Left renal pelvis (tissue), 4 donors: ENCODE data around the gene EME1. TPM values are rescaled to one million over a fixed set of nuclear protein-coding genes. Genes with fewer than 3 reads are reported as not detected.

Experiments
- DNase-seq, 4 donors: peaks; one replicate each; pipeline ENCODE4 v3.0.0-alpha.2; 2013; ENCODE audit warnings: low read depth in 4 of 4, low spot score in 3 of 4
- polyA plus RNA-seq, 4 donors: library from polyadenylated mRNA; unstranded; fragments of 120-200 nt; gene quantifications; one replicate each; pipeline ENCODE4 v1.2.1, GENCODE V29; 2013; ENCODE audit not compliant: insufficient read length in 4 of 4

The EME1 gene
- polyA plus RNA-seq, 4 donors: 7.3 to 9.2 (median 8.0) TPM

DNA sequence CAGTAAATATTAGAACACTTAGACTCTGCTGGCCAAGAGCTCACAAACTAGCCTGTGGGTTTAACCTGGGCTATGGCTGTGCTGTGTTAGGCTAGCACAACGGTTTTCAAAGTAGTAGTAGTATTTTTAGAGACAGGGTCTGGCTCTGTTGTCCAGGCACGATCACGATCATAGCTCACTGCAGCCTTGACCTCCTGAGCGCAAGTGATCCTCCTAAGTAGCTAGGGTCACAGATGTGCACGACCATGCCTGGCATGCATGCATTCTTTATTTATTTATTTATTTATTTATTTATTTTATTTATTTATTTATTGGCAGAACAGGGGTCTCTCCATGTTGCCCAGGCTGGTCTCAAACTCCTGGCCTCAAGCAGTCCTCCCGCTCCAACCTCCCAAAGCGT, 10.4 kb upstream of the EME1 start:
- no peak for DNase-seq

GRCh38 chr17:50363217-50364060, 9.6 kb upstream of the EME1 start:
- DNase-seq: peak in 1 of 4 donors; percentile 25

DNA sequence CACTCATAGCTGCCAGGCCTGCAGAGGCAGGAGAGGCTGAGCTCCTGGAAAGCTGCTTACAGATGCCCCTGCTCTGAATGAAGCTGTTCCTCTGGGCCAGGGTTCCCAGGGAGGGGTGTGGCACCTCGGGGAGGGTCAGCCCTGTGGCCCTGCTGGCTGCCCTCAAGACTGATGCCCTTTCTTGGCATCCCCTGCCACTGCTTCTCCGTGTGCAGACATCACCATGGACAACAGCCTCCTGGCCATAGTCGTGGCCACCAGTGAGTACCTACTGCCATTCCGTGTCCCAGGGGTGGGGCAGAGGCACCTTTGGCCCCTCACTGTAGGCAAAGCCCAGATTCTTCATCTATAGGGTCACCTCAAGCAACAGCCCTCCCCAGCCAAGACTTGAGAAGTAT, 9.0 kb upstream of the EME1 start:
- no peak for DNase-seq

DNA sequence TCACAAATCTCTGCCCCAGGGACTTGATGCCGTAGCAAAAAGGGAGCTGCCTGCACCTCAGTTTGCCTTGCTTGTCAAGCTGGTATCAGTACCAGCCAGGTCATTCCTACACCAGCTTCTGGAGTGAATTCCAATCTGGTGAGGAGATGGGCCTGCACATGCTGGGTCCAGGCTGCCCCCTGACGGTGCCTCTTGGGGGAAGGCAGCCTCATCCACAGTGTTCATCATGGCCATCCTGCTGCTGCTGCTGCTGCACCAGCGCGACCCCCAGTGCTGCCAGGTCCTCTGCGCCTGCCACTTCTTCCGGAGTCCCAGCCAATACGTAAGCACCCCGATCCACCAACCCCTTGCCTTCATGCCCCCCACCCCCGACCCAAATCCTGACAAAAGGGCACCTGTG, 8.3 kb upstream of the EME1 start:
- no peak for DNase-seq

DNA sequence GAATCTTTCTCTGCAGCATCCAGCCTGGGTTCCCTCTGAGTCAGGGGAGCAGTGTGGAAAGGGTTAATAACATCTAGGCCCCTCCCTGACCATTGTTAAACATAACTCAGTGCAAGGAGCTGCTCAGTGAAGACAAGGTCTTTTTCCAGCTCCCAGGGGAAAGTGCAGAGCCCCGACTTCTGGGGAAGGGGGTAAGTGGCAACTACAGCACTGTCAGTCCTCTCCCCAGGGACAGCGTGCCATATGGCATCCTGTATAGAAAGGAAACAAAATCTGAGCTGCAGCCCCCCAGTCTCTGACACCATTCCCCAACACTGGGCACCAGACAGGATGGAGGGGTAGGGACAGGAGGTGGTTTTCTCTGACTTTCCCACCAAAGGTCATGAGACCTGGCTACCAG, 7.9 kb upstream of the EME1 start:
- DNase-seq: no peak

GRCh38 chr17:50365649-50366393, 7.2 kb upstream of the EME1 start:
- DNase-seq: no peak

- DNase-seq: no peak
Observed at GRCh38 chr17:50367401-50367800, 5.6 kb upstream of the EME1 start.

DNA sequence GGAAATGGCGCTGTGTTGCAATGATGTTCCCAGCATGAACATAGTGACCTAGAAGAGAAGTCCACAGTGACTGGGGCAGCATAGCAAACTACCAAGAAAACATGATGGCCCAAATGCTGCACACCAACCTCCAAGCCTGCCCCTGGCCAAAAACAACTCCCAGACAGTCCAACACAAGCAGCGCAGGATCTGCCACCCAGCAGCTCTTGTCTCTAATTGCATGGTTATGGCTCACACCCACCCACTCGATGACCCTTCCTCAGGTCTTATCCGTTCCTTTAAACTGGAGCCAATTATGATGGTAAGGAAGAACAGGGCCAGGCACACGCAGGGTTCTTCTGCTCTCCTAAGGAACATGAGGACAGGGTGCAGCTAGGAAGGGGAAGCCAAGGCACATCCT, 3.0 kb upstream of the EME1 start:
- no peak for DNase-seq

DNA sequence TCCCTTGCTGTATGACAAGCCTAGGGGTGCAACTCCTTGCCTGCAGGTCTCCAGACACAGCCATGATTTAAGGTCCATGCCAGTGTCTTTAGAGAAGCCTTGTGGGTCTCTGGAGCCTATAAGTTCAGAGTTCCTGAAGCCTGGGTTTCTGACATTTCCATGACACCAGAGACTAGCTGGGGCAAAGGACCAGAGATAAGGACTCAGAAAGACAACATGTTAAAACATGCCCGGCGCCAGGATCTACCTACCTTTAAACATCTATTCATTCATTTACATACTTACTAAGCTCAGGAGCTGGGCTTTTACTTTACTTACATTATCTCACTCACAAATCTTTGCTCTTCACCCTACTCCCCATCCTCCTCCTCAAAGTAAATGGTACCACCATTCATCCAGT, 1.5 kb upstream of the EME1 start:
- no peak for DNase-seq

GRCh38 chr17:50372222-50372757, 739 bp upstream of the EME1 start:
- no peak for DNase-seq

GRCh38 chr17:50373705-50374104, 676 bp downstream of the EME1 start:
- no peak for DNase-seq

GRCh38 chr17:50375858-50376538, 3.0 kb downstream of the EME1 start:
- DNase-seq: no peak

DNA sequence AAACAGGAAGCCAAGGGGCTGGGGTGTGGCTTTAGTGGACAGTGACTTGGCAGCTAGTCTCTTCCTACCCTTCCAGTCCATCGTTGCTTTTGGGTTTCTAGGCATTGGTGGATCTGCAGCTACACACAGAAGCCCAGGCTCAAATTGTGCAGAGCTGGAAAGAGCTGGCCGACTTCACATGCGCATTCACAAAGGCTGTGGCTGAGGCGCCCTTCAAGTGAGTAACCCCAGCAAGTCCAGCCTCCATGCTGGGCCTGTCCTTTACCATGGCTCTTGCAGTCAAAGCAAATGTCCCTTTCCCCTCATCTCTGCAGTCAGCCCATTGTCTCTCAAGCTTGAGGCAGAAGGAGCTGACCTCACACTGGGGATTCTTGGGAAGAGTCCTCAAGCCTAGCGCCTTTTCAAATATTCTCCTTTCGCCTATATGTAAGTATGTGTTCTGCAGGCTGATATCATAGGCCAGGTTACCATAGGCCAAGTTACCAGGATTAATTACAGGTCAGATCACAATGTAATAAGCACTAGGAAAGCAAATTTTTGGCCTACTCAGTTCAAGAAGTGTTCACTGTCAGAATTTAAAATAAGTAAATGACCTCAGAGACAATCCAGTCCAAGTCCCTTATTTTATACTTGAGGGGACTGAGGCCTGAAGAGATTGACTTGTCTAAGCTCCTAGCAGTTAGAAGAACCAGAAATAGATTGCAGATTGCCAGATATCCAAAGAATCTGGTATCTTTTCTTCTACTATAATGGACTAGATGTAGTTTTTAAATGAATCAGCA, 6.5 kb downstream of the EME1 start:
- DNase-seq: no peak

GRCh38 chr17:50380369-50381259, 7.6 kb downstream of the EME1 start:
- no peak for DNase-seq

- DNase-seq: no peak
Observed at GRCh38 chr17:50381260-50381815, 8.3 kb downstream of the EME1 start.

DNA sequence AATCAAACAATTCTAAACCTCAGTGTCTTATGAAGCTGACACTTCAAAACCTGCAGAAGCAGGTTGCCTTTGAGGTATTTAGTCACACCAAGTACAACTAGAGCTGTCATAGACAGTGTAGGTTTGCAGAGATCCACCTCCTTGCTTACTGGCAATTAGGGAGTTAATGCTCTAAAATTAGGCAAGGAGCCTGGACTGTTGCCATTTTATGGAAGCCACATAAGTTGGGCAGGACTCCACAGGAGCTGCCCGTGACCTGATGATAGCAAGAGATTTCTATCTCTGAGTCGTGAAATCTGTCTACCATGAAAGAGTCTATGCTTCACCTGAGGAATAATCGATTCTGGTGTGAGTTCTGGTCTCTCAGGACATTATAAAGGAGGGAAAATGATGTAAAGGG, 8.9 kb downstream of the EME1 start:
- DNase-seq: no peak

DNA sequence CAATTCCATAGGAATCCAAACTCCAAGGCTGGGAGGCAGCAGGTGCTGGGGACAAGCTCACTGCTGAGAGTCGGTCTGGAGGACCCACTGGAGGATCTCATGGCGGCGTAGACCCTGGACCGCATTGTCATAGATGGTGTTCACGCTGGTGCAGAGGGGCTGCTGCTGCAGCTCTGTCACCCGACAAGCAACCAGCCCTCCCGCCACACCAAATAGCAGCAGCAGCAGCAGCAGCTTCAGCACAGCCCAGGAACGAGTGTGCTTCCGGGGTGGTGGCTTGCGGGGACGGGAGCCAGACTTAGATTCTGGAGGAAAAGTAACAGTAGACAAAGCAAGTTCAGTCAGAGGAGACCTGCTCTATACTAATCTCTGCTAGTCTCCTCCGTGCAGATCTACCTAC, 9.9 kb downstream of the EME1 start:
- DNase-seq: no peak

DNA sequence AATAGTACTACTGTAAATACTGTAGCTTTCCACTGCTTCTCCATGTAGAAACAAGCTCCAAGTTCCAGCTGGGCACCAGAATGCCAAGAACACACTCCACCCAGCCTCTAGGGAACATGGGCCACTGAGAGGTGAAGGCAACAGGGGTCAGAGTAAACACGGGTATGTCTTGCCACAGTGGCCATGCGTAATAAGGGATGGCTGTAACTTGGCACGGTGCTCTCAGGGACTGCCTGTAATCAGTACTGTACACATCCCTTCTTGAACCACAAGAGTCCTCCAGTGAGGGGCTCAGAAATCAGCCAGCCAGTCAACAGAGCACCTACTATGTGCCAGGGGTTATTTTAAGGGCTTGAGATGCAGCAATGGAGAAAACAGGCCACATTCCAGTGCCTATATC, 13.5 kb downstream of the EME1 start:
- DNase-seq: no peak

DNA sequence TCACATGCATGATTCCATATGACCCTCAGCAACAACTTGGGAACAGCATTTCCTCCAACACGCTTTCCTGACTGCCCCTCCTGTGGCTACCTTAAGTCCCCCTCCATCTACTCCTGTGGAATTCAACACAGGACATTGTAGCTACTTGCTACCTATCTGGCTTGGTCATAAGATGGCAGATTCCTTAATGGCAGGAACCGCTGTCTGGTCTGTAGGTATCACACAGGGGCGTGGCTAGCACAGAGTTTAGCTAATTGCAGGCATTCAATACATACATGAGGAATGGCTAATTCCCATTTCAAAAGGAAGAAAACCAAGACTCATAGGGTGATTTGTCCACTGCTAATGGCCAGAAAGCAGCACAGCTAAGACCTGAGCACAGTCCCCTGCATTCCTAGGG, 15.7 kb downstream of the EME1 start:
- no peak for DNase-seq
